ENCODE data around the gene WBP1L.
A peak's percentile ranks its signal among the peaks of the same experiment; 100 is the strongest.
"Not testable (repeated sequence)": the region's sequence is repeated elsewhere in the genome, so short reads cannot be mapped to it uniquely, and the experiment has no call there.

Gene WBP1L

DNA sequence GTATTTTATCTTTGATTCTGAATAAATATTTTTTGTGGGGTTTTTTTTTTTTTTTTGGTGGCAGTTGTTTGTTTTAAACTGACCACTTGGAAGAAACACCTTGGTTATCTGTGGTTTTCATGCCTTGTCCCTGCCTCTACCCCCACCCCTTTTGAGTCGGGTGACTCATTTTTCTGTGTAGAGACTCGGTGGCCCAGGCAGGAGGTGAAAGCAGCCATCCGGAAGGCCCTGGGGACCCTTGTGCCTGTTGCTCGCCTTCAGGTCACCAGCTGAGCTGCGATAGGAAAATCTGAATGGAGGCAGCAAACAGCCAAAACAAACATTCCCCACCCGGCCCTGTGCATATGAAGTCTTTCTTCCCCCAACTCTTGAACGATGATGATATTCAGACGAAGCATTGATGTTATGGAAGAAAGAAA lies 70.7 kb downstream of the WBP1L start:
- DNase-seq, result no peak

DNA sequence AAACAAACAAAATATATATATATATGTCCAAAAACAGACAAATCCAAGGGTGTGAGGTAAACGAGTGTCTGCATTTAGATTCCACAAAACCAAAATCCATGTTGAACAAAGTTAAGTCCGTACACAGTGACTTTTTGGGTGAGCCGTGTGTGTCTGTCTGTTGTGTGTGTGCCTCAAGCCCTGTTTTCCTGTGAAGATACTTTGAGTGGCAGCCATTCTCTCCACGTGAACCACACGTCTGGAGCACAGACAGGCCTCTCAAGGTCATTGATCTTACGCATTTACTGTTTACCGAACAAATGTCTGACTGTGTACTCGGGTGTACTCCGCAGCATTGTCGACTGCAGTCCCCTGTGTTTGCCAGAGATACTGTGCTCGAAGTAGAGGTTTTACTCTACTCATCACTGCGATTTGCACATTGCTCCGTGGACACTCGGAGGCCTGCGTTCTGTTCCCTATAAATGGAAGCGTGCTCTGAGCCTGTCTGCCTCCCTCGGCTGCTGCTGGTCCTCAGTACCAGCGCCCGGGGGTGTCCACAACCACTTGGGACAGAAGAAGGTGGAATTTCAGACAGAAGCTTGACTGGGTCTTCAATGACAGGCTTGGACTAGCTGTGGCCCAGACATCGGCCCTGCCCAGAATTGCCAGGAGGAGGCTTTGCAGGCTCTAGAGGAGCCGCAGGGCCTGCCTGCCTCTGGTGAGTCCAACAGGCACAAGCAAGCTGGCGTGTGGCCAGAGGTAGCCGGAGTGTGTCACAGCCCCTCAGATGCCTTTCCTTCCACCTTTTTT lies 71.3 kb downstream of the WBP1L start:
- DNase-seq, result no peak

DNA sequence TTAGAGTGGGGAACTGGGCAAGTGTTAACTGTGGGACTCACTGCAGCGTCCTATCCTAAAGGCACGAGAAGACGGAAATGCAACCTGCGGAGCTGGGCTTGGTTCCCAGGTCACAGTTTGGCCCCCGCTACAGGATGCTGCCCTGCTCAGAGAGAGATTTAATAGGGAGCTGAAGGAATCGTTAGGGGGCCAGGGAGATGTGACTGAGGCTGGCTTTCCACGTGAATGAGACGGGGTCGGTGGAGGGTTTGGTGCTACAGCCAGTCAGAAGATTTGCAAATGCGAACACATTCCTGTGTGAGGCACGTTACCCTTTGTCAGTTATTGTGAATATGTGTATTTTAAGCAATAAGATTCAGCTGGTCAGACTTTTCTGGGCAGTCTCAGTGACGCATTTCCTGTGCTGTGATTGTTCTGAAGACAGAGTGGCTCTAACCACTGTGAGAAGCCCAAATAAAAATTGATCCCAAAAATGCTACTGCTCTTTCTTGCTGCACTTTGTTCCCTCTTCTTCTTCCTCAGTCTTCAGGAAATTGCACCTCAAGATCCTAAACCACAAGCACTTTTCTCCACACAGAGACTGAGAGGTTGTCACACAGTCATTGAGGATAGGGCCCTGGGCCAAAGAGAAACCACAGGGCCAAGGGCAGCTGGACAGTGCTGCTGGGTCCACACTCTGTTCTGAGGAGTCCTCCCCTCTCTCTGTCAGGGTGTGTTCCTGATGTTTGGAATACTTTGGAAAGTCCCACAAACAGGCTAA lies 72.2 kb downstream of the WBP1L start:
- no peak for DNase-seq

DNA sequence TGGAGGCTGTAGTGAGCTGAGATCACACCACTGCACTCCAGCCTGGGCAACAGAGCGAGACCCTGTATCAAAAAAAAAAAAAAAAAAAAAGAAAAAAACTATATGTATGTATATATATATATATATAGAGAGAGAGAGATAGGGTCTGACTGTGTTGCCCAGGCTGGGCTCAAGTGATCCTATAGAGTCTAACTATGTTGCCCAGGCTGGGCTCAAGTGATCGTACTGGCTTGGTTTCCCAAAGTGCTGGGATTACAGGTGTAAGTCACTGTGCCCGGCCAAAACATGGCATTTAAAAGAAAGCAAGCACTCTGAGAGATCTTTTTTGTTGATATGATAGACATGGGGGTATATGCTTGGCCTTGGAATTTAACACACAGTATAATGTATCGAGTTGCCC lies 73.4 kb downstream of the WBP1L start:
- no peak for DNase-seq

- no peak for DNase-seq
These were observed 75.3 kb downstream of the WBP1L start for GRCh38 chr10:102819054-102819453.

- not testable (repeated sequence) for DNase-seq
These were observed 76.3 kb downstream of the WBP1L start for GRCh38 chr10:102820008-102820407.

- DNase-seq, result no peak
These were observed 78.5 kb downstream of the WBP1L start for GRCh38 chr10:102822222-102822621.

- DNase-seq, result no peak
These were observed 80.9 kb downstream of the WBP1L start for GRCh38 chr10:102824664-102825063.

DNA sequence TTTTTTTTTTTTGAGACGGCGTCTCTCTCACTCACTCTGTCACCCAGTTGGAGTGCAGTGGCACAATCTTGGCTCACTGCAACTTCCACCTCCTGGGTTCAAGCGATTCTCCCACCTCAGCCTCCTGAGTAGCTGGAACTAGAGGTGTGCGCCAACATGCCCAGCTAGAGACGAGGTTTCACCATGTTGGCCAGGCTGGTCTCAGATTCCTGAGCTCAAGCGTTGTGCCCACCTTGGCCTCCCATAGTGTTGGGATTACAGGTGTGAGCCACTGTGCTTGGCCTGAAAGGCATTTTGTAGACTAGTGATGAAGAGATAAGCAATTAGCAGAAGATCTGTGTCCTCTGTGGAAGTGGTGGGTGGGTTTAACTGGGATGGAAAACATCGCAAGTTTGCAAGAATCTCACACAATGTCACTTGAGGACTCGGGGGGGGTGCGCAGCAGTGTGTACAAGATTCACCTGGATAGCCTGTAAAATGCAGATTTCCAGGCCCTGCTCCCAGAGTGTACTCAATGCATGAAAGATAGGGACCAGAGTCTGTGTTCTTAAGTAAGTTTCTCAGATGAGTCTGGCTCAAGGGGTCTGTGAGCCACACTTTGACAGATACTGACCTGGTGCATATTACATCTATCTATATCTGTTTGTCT lies 82.5 kb downstream of the WBP1L start:
- no peak for DNase-seq

- DNase-seq, result no peak
These were observed 83.8 kb downstream of the WBP1L start for GRCh38 chr10:102827597-102827975.

- no peak for DNase-seq
These were observed 87.7 kb downstream of the WBP1L start for GRCh38 chr10:102831322-102832071.

DNA sequence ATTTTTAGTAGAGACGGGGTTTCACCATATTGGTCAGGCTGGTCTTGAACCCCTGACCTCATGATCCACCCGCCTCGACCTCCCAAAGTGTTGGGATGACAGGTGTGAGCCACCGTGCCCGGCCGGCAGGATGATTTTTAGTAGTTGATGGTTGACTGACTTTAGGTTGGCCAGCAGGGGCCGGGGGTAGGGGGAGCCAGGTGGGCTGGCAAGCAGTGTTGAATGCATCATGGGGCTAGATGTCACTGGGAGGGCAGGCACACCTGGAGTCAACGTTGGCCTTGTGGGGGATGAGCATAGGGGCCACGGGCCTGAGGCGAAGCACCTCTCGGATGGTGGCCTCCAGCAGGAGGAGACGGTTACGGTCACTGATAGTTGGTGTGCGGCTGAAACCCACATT lies 88.5 kb downstream of the WBP1L start:
- DNase-seq, result no peak

DNA sequence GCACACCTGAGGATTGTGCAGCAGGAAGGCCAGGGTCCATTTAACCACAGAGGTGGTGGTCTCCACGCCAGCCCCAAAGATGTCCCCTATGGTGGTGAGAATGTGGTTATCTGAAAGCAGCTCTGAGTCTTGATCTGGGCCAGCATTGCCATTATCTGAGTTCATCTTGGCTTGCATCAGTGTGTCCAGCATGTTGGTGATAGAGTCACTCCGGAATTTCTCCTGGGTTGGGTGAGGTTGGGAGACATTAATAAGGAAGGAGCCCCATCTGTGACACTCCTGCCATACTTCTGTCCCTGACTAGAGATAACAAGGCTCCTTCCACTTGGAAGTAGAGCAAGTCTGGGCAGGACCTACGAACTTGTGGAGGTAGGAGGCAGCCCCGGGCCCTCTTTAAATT lies 89.2 kb downstream of the WBP1L start:
- DNase-seq, result no peak

GRCh38 chr10:102834143-102834542 lies 90.4 kb downstream of the WBP1L start:
- no peak for DNase-seq

- peak; percentile 28 to 61 (median 50) for DNase-seq
These were observed 91.3 kb downstream of the WBP1L start for GRCh38 chr10:102835007-102835482.

DNA sequence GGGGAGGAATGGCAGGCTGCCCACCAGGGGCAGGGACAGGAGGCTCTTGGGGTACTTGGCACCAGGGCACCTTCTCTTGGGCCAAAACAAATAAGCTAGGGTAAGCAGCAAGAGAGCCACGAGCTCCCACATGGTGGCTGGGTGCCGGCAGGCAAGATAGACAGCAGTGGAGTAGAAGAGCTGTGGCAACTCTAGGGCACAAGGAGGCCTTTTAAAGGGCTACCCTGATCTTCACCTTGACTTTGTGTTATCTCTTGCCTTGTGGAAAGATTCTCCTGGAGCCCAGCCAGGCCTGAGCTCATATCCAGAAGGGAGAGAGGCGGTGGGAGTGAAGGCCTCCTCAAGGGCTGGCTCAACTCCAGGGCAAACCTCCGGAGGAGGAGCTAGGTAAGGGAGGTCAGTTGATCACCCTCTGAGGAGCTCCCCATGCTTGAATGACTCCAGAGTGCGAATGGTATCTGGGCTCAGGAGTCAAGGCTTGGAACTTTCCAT lies 93.5 kb downstream of the WBP1L start, which contains the start of gene CYP17A1:
CYP17A1 (minus strand) TSS at position 184 of the 492 bp plus-strand sequence; CDS start at position 132, 52 bp downstream.
- no peak for DNase-seq

GRCh38 chr10:102838276-102838927 lies 94.7 kb downstream of the WBP1L start:
- not testable (repeated sequence) for DNase-seq

- no peak for DNase-seq
These were observed 98.1 kb downstream of the WBP1L start for GRCh38 chr10:102841827-102842345.

- not testable (repeated sequence) for DNase-seq
These were observed 99.4 kb downstream of the WBP1L start for GRCh38 chr10:102843139-102843538.

- not testable (repeated sequence) for DNase-seq
These were observed 100.5 kb downstream of the WBP1L start for GRCh38 chr10:102844190-102844776.

GRCh38 chr10:102845352-102845902 lies 101.7 kb downstream of the WBP1L start:
- DNase-seq, result no peak

Data from activated naive CD4-positive, alpha-beta T cell (primary cell).